Measurements from ENCODE around the gene RPL28. TPM values are rescaled to one million over a fixed set of nuclear protein-coding genes. Genes with fewer than 3 reads are reported as not detected.

RPL28 gene
- total RNA-seq, 4 donors from 2014 or later = 466 to 875 (median 590) TPM

GRCh38 chr19:55365245-55365644, 20.5 kb upstream of the RPL28 start:
- no peak for DNase-seq (ENCODE audit: low spot score in 2 of 2)
- intact Hi-C loops (cut with DNase I; ENCODE audit: low total_unique reads) = no loop called here
- WGBS, 2 donors = 91 to 93% methylated on average over 8 of the region's 8 CpGs
- no peak for TF ChIP-seq POLR2A (IDR thresholded peaks at IDR 0.05)
- no peak for TF ChIP-seq CTCF (IDR thresholded peaks at IDR 0.05)
- H3K4me3 ChIP-seq (ENCODE audit: low read depth, poor library complexity, severe bottlenecking) = no peak overlapping the region

GRCh38 chr19:55365964-55366363, 19.8 kb upstream of the RPL28 start:
- H3K4me3 ChIP-seq (ENCODE audit: low read depth, poor library complexity, severe bottlenecking) = no peak overlapping the region
- 66 to 68% methylated on average over 19 of the region's 19 CpGs for WGBS, 2 donors
- intact Hi-C loops (cut with DNase I; ENCODE audit: low total_unique reads) = no loop called here
- no peak for DNase-seq (ENCODE audit: low spot score in 2 of 2)
- no peak for TF ChIP-seq POLR2A (IDR thresholded peaks at IDR 0.05)

- no peak for TF ChIP-seq CTCF (IDR thresholded peaks at IDR 0.05)
- no peak for TF ChIP-seq POLR2A (IDR thresholded peaks at IDR 0.05)
Observed at GRCh38 chr19:55366790-55367189, 18.9 kb upstream of the RPL28 start.

GRCh38 chr19:55368106-55368505, 17.6 kb upstream of the RPL28 start:
- 91 to 92% methylated on average over 16 of the region's 16 CpGs for WGBS, 2 donors
- intact Hi-C loops (cut with DNase I; ENCODE audit: low total_unique reads) = no loop called here
- TF ChIP-seq CTCF (IDR thresholded peaks at IDR 0.05) (no peak), POLR2A (IDR thresholded peaks at IDR 0.05) (no peak)
- no peak overlapping the region for H3K4me3 ChIP-seq (ENCODE audit: low read depth, poor library complexity, severe bottlenecking)
- DNase-seq (ENCODE audit: low spot score in 2 of 2) = no peak

More at GRCh38 chr19:55366790-55367189, 18.9 kb upstream of the RPL28 start:
- intact Hi-C loops (cut with DNase I; ENCODE audit: low total_unique reads) = no loop called here
- no peak for DNase-seq (ENCODE audit: low spot score in 2 of 2)
- 84 to 98% methylated on average over 3 of the region's 3 CpGs for WGBS, 2 donors
- H3K4me3 ChIP-seq (ENCODE audit: low read depth, poor library complexity, severe bottlenecking) = no peak overlapping the region

- DNase-seq (ENCODE audit: low spot score in 2 of 2) = no peak
- TF ChIP-seq POLR2A (IDR thresholded peaks at IDR 0.05) (no peak), CTCF (IDR thresholded peaks at IDR 0.05) (no peak)
- WGBS, 2 donors = 15 to 18% methylated on average over 32 to 42 of the region's 54 CpGs
- intact Hi-C loops (cut with DNase I; ENCODE audit: low total_unique reads) = no loop called here
- H3K4me3 ChIP-seq (ENCODE audit: low read depth, poor library complexity, severe bottlenecking) = no peak overlapping the region
Observed at GRCh38 chr19:55368701-55369563, 16.8 kb upstream of the RPL28 start.

GRCh38 chr19:55369653-55370304, 16.0 kb upstream of the RPL28 start:
- 0 to 2% methylated on average over 29 to 32 of the region's 59 CpGs for WGBS, 2 donors

More at GRCh38 chr19:55369653-55370304, 16.0 kb upstream of the RPL28 start:
- TF ChIP-seq POLR2A (IDR thresholded peaks at IDR 0.05) (no peak), CTCF (IDR thresholded peaks at IDR 0.05) (no peak)
- H3K4me3 ChIP-seq (ENCODE audit: low read depth, poor library complexity, severe bottlenecking) = no peak overlapping the region
- no peak for DNase-seq (ENCODE audit: low spot score in 2 of 2)
- intact Hi-C loops (cut with DNase I; ENCODE audit: low total_unique reads) = no loop called here
